NAMALWA (cell line): Measurements from ENCODE around the gene CHST11.

Source experiments
- DNase-seq: peaks from one replicate; pipeline ENCODE4 v3.0.0-alpha.2; 2015; ENCODE audit warnings: low spot score

Gene CHST11

GRCh38 chr12:104654665-104655609, 198.2 kb downstream of the CHST11 start:
- DNase-seq, result no peak

DNA sequence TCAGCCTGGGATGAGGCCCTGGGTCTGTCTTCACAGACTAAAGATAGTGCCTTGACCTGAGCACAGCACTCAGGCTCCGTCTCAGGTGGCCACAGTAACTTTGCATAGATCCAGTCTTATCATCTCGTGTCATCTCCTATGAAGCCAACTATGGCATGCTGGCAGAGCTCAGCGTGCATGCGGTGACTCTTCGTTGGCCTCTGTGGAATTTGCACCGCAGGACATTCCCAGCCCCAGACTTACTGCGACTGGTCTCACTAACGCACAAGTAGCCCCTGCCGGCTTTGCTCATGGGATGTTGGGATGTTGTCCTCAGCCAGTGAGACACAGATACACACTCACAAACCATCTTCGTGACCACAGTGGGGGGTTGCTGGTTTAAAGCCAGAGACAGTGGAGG, 199.6 kb downstream of the CHST11 start:
- no peak for DNase-seq

DNA sequence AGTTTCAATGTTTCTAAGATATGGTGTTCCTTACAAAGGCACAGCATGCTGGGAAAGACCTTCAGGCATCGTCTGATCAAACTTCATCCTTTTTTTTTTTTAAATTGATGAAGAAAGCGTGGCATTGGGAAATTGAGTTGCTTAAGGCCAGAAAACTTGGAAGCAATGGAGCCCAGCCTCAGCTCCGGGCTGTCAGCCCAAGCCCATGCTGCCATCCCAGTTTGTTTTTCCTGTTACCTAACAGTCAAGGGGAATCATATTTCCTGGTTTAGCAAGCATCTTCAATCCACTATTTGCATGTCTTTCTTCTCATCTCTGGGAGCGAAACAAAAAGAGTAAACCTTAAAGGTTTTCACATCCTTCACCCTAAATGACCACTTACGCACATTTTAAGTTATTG, 200.2 kb downstream of the CHST11 start:
- DNase-seq, result no peak

DNA sequence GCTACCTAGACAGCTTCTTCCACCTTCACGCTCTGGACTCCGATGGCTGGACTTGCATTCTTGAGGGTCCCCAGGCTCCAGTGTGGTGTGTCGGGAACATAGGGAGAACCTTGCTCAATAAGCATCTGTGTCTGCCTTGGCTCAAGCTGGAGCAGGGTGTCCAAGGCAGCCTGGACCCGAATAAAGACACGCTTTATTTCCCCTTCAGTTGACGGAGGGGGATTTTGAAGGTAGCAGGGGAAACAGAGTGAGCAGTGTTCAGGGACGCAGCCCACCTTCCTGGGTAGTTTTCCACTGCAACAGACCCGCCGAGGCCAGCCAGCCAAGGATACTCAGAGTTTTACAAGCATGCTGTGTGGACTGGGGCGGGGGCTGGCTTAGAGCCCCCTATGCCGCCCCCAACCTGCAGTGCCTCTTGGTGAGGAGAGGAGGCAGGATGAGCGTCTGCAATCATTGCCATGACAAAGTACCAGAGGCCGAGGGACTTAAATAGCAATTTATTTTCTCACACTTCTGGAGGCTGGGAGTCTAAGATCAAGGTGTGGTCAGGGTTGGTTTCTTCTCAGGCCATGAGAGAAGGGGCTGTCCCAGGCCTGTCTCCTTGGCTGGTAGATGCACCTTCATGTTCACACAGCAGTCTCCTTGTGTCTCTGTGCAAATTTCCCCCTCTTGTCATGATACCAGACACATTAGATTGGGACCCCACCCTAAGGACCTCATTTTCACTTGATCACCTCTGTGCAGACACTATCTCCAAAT, 201.2 kb downstream of the CHST11 start:
- no peak for DNase-seq

DNA sequence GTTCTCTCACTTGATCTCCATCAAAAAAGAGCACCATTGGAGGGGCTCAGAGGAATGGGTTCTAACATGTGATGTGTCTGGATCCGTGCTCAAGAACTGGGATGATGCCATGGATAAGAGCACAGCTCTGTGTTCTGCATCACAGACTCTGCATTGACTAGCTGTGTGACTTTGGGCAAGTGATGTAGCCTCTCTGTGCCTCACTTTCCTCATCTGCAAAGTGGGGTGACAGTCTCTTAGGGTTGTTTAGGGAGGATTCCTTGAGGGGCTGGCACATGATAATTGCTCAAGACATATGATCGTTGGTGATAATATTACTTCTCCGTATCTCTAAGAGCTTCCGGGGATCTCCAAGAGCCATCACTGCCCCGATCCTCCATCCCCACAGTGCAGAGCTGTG, 202.3 kb downstream of the CHST11 start:
- DNase-seq, result no peak

DNA sequence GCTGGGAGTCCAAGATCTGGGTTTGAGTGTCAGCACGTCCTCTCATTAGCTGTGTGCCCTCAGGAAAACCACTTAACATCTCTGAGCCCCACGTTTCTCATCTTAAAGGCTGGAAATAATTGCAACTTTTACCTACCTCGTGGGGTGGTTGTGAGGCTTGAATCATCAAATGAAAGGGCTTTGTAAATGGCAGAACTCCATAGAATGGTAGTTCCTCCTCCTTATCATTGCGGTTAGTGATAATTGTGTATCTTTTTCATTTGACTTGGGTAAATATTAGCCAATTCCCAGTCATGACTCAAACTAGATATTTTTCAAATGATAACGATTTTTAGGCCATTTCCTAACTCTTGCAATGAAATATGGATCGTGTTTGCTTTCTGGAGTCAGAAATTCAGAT, 205.5 kb downstream of the CHST11 start:
- no peak for DNase-seq

- DNase-seq, result no peak
Observed at GRCh38 chr12:104662908-104663307, 206.2 kb downstream of the CHST11 start.

DNA sequence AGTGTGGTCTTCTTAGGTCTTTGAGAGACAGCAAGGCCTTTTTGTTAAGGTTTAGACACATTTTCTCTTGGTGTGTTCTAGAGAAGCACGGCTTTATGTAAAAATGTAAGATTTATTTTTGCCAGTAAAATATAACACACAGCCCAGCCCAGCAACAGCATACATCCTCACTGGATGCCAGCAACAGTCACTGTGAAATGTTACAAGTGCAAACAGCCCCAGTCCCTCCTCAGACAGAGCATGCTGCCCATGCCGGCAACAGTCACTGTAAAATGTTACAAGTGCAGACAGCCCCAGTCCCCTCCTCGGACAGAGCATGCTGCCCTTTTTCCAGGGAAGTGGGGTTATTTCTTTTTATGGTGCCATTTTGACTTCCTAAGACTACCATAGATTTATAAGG, 207.6 kb downstream of the CHST11 start:
- DNase-seq, result no peak

- DNase-seq, result no peak
Observed at GRCh38 chr12:104665296-104665695, 208.5 kb downstream of the CHST11 start.

DNA sequence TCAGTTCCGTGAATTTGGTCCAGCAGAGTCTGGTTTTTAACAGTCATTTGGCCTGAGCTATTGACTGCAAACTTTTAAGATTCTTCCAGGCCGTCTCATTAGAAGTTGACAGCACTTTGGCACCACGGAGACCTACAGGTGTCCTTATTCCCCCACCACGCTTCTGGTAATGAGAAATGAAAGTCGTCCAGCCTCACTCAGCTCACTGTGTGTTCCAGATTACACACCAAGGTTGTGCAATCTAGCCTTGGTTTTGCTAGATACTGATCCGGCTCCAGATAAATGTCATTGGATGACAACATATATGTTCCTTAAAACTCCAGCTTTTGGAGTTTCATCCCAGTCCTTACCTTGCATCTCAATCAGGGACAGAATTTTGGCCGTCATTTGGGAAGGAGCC, 210.4 kb downstream of the CHST11 start:
- no peak for DNase-seq

GRCh38 chr12:104668274-104668718, 211.5 kb downstream of the CHST11 start:
- no peak for DNase-seq

DNA sequence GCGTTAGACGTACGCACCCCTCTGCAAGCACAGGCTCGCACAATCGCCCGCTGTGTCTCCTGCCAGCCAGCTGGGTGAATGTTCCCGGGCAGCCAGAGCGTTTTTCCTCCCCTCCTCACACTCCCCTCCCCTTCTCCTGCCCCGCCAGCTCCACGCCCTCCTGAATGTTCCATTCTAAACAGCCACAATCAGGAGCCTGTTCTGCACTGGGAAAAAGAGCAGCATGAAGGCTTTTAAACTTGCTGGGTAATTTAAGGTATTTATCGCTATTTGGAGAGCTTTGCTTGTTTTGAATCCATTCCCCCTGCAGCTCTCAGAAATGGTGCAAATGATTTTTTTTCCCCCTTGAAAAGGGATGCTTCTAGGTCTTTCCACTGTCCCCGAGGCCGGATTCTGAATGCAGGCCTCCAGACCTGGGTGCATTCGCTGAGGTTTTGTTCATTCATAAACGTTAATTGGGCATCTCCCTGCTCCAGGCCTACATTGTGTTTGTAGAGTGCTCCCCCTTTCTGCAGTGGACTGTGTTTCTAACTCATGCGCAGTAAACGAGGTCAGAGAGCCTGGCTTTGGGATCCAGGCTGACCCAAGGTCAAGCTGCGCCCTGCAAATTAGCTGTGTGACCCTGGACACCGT, 212.5 kb downstream of the CHST11 start:
- DNase-seq, result no peak

DNA sequence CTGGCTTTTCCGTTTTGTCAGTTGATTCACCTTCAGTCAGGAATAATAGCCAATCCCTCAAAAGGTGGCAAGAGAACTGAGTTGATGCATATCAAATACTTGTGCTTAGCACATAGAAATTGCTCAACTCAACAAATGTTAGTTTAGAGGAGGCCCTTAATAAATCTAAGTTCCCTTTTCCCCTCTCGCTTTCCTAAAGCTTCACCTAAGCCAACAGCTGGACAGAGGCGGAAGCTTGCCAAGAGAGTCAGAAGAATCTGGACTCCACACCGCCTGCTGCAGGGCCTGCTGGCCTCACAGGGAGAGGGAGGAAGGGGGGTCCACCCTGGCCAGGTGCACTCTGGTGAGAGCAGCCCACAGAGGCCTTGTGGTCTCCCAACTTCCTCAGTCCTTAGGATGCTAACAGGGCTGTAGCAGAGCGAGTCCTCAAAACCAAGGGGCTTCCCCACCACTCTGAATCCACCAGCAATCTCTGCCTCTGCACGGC, 213.1 kb downstream of the CHST11 start:
- DNase-seq, result peak; percentile 3

GRCh38 chr12:104670439-104671408, 214.0 kb downstream of the CHST11 start:
- no peak for DNase-seq

GRCh38 chr12:104671409-104672095, 214.8 kb downstream of the CHST11 start:
- peak; percentile 33 for DNase-seq

DNA sequence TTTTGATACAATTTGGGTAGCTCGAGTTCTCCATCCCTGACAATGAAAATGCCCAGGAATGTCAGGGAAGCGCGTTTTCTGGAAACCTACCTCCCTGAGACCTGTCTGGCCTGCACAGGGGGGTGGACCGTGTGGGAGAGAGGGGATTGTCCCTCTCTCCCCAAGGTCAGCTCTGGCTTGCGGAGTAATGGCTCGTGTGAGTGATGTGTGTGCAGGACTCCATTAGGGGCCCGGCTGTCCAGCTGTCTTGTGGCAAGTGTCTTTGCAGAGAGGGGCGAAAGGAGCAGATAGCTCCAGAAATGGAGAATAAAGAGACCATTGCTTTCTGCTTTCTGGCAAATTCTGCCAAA, 215.3 kb downstream of the CHST11 start:
- no peak for DNase-seq

DNA sequence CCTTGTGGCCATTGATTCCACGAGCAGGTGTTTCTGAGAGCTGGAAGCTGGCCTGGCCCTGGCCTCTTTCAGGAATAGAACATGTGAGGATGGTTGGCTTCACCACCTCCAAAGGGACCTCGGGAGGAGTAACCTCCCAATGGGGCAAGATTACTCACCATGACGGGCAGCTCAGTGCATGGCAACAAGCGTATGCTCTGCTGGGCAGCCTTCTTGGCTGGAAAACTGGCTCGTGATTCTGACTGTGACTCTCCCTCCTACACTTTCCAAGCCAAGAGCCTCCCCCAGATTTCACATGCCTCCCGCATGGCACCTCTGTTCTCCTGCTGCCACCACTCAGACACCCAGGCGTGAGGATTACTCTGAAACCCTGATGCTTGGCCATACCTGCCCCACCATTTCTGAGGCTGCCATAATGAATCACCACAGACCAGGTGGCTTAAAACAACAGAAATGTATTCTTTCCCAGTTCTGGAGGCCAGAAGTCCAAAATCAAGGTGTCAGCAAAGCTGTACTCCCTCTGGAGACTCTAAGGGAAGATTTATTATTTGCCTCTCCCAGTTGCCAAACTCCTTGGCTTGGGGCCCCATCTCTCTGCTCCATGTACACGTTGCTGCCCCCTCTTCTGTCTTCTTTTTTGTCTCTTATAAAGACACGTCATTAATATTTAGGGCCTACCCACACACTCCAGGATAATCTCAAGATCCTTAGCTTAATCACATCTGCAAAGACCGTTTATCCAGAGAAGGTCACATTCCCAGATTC, 215.9 kb downstream of the CHST11 start:
- no peak for DNase-seq

- no peak for DNase-seq
Observed at GRCh38 chr12:104673294-104673693, 216.5 kb downstream of the CHST11 start.

- DNase-seq, result no peak
Observed at GRCh38 chr12:104673696-104674482, 217.1 kb downstream of the CHST11 start.
